ENCODE data around the gene MCRIP2.

Gene MCRIP2

GRCh38 chr16:648071-648780 lies 6.6 kb downstream of the MCRIP2 start:
- peak in 1 of 3 experiments; percentile 61 for DNase-seq (ENCODE audit: low read depth in 3 of 3)

GRCh38 chr16:648781-649589 lies 7.4 kb downstream of the MCRIP2 start, which contains the start of gene WDR90:
TSS of gene WDR90 (plus strand) at chr16:649365. CDS start at chr16:649417, 52 bp downstream.
- peak; percentile 87 to 93 (median 88) for DNase-seq (ENCODE audit: low read depth in 3 of 3)

DNA sequence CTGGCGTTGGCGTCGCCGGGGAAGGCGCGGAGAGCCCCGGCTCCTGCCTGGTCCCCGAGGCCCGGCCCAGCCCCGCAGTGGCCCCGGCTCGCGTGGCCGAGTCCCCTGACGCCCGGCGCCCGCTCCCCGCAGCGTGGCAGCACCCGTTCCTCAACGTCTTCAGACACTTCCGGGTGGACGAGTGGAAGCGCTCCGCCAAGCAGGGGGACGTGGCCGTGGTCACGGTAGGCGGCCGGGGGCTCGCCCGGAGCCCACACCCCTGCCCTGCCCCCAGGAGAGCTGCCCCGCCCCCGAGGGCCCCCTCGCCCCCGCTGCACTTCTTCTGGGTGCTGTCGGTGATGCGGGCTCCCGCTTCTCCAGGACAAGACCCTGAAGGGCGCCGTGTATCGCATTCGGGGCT lies 8.0 kb downstream of the MCRIP2 start:
- no peak for DNase-seq (ENCODE audit: low read depth in 3 of 3)

GRCh38 chr16:651844-652243 lies 10.2 kb downstream of the MCRIP2 start:
- no peak for DNase-seq (ENCODE audit: low read depth in 3 of 3)

GRCh38 chr16:652454-653305 lies 11.1 kb downstream of the MCRIP2 start:
- no peak for DNase-seq (ENCODE audit: low read depth in 3 of 3)

- DNase-seq (ENCODE audit: low read depth in 3 of 3): no peak
Measured at GRCh38 chr16:654034-654433, 12.4 kb downstream of the MCRIP2 start.

GRCh38 chr16:657487-657886 lies 15.9 kb downstream of the MCRIP2 start:
- no peak for DNase-seq (ENCODE audit: low read depth in 3 of 3)

- no peak for DNase-seq (ENCODE audit: low read depth in 3 of 3)
Measured at GRCh38 chr16:658679-659571, 17.3 kb downstream of the MCRIP2 start.

GRCh38 chr16:659618-660017 lies 18.0 kb downstream of the MCRIP2 start:
- DNase-seq (ENCODE audit: low read depth in 3 of 3): no peak

DNA sequence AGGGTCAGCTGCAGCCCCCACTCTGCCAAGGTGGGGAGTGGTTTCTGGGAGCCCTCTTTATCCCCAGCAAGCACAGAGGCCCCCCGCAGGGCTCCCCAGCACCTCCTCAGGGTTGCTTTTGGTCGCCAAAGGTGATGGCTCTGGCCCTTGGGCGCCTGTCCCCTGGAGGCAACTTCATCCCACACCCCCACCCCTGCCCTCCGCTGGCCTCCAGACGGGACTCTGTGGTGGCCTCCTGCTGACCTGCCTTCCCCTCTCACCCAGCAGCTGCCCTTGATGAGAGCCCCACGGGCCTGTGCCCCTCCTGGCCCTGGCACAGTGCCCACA lies 18.5 kb downstream of the MCRIP2 start:
- no peak for DNase-seq (ENCODE audit: low read depth in 3 of 3)

- peak in 2 of 3 experiments; percentile 38 to 66 for DNase-seq (ENCODE audit: low read depth in 3 of 3)
Measured at GRCh38 chr16:660459-661183, 19.0 kb downstream of the MCRIP2 start.

DNA sequence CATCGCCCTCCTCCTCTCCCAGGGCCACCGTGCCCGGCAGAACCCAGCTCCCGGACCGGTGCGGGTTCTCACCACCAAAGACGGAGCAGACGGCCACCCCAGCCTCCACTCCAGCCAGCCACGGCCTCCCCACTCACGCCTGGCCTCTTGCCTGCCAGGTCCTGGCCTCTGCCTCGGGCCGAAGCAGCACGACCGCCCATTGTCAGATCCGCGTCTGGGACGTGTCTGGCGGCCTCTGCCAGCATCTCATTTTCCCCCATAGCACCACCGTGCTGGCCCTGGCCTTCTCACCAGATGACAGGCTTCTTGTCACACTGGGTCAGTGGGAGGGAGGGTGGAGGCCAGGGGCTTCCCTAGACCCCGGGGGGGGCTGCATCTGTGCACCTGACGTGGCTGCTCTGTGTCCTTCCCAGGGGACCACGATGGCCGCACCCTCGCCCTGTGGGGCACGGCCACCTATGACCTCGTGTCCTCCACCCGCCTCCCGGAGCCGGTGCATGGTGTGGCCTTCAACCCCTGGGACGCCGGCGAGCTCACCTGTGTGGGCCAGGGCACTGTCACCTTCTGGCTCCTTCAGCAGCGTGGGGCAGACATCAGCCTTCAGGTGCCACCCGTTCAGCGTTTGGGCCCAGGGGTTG lies 19.7 kb downstream of the MCRIP2 start:
- no peak for DNase-seq (ENCODE audit: low read depth in 3 of 3)

- DNase-seq (ENCODE audit: low read depth in 3 of 3): no peak
Measured at GRCh38 chr16:662095-662494, 20.5 kb downstream of the MCRIP2 start.

- no peak for DNase-seq (ENCODE audit: low read depth in 3 of 3)
Measured at GRCh38 chr16:662597-662996, 21.0 kb downstream of the MCRIP2 start.

DNA sequence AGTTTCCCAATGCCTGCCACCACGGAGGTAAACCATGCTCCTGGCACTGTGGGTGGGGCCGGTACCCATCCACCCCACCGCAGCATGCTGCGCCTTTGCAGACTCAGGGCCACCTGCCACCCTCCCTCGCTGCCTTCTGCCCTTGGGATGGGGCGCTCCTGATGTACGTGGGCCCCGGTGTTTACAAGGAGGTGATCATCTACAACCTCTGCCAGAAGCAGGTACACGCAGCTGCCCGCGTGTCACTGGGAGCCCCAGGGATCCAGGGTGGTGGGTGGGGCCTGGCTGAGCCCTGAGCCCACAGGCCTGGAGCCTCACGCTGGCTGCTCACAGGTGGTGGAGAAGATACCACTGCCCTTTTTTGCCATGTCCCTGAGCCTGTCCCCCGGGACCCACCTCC lies 24.9 kb downstream of the MCRIP2 start:
- no peak for DNase-seq (ENCODE audit: low read depth in 3 of 3)

DNA sequence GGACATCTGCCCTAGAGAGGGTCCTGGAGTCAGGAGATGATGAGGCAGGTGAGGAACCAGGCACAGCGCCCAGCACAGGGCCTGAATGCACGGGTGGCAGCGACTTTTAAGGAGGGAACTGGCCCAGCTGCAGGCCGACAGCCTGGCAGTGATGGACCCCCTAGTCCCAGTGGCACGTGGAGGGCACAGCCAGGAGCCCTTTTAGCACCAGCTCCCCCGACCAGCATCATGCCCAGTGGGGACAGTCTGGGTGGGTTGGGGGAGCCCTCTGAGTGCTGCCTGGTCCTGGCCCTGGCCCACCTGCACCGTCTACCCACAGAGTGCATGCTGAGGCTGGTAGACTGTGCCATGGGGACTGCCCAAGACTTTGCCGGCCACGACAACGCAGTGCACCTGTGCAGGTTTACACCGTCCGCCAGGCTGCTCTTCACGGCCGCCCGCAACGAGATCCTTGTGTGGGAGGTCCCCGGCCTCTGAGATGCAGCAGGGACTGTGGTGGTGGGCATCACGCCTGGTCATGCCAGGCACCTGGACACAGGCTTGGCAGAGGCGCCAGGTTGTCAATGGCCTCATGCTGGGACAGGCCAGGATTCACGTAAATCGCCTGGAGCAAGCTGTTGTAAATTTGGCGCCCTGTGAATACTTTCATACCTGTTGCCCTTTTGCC lies 25.6 kb downstream of the MCRIP2 start:
- DNase-seq (ENCODE audit: low read depth in 3 of 3): no peak

DNA sequence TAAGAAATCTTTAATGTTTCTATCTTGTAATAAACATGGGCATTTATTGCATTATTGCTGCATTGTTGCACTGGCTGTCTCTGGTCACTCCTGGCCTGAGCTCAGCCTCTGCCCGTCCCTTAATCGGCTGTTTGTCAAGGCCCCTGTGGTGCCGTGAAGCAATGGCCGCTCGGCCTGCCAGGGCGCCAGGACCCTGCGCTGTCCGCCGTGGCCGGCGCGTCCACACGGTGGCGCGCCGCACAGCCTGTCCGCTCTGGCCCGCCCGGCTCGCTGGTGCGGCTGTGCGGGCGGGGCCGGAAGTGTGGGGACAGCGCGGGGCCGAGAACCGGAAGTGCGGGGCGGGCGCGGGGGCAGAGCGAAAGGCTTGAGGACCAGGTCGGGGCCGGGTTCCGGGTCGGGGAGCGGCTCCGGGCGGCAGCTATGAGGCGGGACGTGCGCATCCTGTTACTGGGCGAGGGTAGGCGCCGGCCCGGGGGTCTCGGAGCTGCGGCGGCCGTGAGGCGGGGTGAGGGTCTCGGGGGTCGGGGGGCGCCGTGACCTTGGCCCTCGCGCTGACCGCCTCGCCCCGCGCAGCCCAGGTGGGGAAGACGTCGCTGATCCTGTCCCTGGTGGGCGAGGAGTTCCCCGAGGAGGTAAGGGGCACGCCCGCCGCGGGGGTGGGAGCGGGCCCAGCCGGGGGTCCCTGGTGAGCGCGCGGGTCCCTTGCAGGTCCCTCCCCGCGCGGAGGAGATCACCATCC lies 26.3 kb downstream of the MCRIP2 start, which contains the start of gene RHOT2:
Gene RHOT2 (plus strand): TSS at position 353 of the 739 bp plus-strand sequence. CDS start 68 bp downstream, at position 421.
- DNase-seq (ENCODE audit: low read depth in 3 of 3): peak; percentile 85 to 95 (median 87)

DNA sequence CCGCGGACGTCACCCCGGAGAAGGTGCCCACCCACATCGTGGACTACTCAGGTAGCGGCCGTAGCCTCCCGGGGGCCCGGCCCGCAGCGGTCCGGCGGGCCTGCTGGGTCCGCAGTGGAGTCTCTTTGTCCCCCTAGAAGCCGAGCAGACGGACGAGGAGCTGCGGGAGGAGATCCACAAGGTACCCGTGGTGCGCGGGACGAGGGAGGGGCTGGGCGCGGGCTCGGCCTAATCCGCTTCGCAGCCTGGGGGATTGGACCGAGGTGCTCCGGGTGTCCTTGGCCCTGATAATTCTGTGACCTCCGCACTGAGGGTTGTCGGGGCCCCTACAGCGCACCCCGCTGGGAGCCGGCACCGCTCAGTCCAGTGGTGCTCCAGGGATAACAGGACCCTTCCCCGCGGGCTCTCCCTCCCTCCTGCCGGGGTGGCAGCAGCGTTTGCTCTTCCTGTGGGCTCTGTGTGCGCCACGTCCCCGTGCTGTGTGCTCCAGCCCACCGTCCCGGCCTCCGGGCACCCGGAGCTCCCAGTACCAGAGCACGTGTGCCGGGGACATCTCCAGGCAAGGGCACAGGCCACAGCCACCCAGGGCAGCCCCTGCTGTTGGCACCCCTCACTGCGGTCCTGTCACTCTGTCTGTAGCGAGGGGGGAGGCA lies 27.0 kb downstream of the MCRIP2 start:
- no peak for DNase-seq (ENCODE audit: low read depth in 3 of 3)

Measured in stimulated activated CD4-positive, alpha-beta T cell treated with anti-CD3 and anti-CD28 coated beads, TNF-alpha, amount 100 ng/mL, for 24 hours (primary cell).